GM19467 (cell line): ENCODE data around the gene HEPACAM2.

Experiments used
- ATAC-seq: cut with Tn5 transposase; IDR thresholded peaks from one replicate; pipeline ENCODE4 v1.9.1; 2021; ENCODE audit warnings: mild to moderate bottlenecking, moderate library complexity; ENCODE audit not compliant: unreplicated experiment

Gene HEPACAM2

DNA sequence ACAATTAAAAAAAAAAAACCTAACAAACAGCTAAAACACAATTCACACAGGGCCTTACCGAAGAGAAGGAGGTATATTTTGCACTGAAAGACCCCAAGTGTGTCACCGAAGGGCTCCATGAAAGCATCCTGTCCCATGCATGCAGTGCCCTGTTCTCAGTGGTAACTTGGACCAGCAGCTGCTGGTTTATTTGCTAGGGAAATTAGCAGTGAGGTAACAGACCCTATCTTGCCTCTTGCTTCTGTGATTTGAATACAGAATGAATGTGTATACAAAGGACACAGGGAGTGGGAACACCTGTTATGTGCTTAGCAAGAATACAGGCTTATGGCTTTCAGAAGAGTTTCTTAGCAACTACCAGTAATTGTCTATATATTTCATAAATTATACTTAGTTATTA lies at the start of gene HEPACAM2:
Gene HEPACAM2 (minus strand): TSS at position 160 of the 400 bp plus-strand sequence.
- ATAC-seq = no peak

DNA sequence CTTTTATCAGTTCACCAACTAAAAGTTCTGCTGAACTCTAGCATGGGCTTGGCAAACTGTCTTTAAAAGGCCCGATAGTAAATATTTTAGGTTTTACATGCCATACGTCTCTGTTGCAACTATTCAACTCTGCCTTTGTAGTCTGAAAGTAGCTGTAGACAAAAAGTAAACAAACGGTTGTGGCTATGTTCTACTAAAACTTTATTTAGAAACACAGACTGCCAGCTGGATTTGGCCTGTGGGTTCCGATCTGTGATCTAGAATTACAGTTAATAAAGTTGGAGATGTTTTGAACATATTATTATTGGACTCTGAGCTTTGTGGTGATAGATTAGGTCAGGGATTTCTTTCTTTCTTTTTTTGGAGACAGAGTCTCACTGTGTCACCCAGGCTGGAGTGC lies 39.0 kb upstream of the HEPACAM2 start:
- no peak for ATAC-seq

DNA sequence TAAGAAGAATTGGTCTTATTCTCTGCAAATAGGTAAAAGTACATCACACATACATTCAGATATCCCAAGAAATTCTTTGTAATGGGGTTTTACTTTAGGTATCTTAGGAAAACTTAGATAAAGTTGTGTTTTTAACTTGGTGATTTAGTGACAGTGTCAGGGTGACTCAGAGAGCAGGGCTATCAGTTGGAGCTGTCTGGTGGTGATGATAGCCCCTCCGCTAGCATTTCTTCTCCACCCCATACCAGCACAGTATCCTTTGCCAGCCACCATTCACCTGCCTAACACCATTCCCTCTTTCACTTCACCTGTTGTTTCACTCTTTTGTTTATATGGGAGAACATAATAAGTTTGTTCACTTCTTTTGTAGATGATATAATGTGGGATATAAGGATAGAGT lies 36.3 kb upstream of the HEPACAM2 start:
- no peak for ATAC-seq

DNA sequence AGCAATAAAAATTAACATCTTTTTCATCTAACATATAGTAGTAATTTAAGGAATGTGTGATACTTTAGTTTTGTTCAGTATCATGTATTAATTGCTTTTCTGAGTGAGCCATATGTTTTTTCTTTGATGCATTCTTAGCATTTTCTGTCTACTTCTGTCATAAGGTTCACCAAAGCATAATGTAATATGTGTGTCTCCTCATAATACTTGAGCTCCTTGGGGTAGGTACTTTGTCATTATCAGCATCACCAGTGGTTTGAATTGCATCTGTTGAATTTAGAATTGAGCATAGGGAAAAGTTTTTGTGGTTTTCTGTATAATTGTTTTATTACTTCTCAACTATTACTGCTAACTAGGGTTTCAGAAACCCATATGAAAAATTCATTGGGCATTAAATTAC lies 32.4 kb upstream of the HEPACAM2 start:
- no peak for ATAC-seq

DNA sequence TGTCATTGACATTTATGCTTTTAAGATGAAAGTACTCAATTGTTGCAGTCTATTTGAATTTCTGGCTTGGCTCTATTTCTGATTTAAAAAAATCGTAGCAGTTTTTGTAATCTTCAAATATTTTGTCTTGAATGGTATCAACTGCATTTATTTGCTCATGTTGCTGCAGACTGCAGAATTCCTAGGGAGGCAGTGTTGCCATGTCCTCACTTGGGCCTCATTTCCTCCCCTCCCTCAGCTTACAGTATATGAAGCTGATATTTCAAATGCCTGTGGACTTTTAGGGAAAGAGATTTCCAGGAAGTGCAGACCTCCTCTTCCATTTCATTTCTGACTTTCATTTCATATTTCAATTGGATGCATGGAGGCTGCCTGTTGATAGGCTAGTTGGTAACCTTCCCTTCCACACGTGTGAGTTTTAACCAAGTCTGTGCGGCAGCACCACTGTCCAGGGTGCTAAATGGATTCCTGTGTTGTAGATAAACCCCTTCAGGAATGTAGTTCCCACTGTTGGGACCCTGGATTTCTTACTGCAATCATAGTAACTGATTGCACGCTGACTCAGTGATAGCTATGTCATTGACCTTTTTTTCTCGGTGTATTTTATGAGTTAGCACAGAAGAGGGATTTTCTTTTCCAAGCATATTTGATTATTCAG lies 23.4 kb upstream of the HEPACAM2 start:
- no peak for ATAC-seq

DNA sequence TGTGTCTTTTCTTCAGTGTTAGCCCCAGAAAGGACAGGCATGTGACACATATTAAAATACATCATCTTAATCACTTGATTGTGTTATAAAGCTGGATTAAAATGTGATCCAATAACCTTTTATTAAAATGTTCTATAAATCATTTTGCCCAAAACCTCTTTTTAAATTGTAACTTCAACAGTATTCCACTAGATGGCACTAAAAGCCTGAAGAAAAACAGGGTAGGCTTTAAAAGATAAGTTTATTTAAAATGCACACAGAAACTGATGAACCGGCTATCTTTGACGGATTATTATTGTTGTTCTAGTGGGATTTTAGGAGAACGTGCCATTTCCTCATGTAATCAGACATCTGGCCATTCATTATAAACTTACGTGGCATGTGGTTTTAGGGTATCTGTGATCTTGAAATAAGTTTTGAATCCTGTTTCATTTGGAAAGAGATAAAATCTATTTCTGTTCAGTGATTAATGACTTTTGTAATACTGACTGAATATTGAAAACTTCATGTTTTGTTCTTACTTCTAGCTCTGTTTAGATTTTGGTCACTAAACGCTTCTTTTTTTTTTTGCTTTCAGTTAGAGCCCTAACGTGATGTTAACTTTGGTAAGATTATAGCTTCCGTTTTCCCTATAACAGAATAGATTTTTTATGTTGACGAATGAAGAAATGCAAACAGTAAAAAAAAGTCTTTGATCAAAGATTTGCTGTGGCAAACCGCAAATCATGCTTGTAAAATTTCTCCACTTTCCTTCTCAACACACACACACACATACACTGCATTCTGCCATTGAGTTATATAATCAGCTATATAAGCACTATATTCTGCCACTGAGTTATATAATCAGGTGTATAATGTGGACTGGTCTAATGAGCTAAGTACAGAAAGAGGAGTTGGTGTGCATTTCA lies 19.5 kb upstream of the HEPACAM2 start:
- ATAC-seq = no peak

DNA sequence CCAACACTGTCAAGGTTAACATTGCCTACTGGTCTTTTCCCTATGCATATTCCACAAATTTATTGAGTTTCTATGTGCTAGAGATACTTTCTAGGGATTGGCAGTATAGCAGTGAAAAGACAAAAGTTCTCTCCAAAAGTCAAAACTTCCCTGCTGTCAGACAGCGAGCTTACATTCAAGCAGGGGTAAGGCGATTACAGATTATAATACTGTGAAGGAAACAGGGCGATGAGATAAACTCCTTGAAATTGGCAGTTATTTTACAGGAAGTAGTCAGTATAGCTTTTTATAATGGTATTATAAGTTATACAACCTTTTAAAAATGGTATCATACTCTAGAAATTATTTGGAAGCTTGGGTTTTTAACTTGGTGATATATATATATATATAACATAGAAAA lies 15.8 kb upstream of the HEPACAM2 start:
- no peak for ATAC-seq

DNA sequence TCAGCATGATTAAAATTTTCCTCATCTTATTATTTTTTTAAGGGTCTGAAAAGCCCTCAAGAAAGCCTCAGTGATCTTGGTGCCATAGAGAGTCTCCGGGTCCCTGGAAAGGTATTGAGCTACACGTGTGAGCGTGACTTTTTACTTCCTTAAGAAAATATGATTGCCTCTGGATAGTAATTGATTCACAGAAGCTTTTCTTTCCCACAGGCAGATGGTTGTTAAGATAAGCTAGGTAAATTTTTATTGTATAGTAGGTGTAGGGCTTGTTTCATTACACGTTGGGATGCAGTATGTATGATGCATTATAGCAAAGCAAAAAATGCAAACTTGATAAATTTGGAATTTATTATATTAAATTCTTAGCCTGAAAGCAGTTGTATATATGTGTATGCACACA lies 13.6 kb upstream of the HEPACAM2 start:
- ATAC-seq = no peak

DNA sequence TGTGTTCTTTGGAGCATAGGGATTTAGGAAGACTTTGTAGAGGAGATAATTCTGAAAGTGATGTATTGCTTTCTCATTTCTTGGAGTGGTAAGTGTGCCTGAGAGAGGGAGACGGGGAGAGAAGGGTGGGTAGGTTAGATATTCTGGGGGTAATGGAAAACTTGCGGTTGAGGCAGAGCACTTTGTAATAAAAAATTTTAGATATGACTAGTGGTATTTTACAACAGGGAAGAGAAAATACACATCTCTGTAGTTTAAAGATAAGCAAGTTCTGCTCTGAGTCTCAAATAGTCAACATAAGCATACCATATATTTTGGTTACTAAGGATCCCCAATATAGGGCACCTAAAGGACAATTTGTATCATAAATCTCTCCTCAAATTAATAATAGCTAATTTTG lies 12.5 kb upstream of the HEPACAM2 start:
- no peak for ATAC-seq

DNA sequence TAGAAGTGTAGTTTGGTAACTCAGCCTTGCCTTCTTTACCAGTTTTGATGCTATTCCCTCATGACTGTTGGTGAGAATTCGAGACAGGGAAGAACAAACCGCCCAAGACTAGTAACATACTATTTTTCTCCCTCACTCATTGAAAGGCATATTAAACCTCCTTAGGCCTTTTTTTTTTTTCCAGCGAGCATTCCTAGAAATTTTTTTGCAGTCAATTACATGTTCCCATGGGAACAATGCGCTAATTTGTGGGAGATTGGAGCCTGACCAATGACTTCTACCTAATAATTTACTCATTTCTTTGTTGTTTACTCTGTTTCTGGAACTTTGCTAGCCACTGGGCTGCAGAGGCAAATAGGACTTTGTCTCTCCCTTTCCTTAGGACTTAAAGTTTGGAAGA lies 11.9 kb upstream of the HEPACAM2 start:
- ATAC-seq = no peak

DNA sequence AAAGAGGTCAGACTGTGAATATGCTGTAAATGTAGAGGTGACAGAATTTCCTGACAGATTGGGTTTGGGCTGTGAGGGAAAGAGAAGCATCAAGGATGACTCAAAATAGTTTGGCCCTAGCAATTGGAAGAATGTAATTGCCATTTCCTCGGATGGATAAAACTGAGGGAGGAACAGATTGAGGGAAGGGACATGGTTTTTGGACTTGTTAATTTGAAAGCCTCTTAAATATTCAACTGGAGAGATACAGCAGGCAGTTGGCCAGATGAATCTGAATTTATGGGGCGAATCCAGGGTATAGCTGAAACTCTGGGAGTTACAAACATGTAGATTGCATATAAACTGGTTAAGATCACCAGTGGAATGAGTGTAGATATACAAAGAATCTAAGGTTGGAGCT lies 9.3 kb upstream of the HEPACAM2 start:
- no peak for ATAC-seq

DNA sequence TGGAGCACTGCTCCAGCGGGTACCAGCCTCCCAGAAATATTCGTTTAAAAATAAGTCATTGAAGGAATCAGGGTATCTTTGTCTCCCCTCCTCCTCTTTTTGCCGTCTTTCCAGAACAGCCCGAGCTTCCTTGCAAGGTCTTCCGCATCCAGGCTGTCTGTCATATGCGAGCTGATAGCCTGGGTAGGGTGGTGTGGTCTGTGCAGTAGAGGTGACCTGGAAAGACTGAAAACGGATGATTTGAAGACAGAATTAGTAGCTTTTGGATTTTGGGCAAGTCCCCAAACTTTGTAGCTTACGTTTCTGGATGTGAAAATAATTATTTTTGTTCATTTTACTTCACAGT lies 6.4 kb upstream of the HEPACAM2 start:
- ATAC-seq = no peak

DNA sequence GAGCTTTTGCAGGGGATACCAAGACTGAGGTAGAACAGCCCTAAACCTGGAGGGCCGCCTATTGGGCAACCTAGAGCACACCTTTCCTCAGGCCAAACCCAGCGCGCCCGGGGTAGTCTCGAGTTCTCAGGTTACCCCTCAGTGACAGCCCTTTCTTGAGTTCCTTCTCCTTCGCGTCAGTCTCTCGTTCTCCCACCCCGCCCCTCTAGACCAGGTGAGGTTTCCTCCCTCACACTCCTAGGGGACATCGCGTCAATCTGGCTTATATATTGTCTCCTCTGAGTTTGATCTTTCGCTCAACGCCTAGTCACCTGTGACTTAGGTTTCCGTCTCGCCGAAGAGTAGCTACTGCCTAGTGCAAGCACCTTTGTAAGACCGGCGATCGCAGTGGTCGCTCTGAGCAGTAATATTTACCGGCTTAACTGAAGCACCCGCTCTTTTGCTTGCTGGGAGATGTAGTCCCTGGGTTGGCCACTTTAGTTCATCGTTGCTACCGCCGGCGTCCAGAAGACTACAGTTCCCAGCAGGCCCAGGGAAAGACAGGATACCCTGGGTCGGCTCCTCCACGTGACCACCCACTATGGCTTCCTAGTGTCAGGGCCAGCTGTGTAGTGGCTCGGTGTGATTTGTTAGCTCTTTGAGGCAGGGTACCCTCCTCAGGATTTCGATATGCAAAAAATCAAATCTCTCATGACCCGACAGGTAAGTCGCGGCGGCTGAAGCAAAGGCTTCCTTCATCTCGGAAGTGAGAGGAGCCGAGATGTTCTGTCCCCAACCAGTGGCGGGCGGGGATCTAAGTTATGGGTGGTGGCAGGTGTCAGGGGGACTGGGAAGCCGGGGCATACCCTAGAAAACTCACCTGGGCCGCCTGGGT lies 5.8 kb upstream of the HEPACAM2 start, which contains the start of gene VPS50:
Gene VPS50 (plus strand): TSS at position 568 of the 874 bp plus-strand sequence. CDS start 102 bp downstream, at position 670.
- peak; percentile 100 for ATAC-seq

DNA sequence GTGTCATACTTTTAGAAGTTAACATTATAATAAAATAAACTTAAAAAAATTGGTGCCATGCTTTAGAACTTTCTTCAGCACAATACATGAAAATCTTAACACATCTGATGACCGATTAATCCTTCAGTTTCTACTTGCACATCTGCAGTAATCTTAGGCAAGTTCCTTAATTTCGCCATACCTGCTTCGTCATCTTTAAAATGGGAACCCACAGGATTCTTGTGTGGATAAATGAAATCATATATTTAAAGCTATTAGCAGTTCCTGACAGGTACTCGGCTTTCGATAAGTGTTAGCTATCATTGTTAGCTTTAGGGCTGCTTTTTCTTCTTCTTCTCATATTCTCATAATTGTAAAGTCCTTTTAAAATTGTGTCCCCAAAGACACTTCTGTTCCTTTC lies 5.0 kb upstream of the HEPACAM2 start:
- no peak for ATAC-seq

DNA sequence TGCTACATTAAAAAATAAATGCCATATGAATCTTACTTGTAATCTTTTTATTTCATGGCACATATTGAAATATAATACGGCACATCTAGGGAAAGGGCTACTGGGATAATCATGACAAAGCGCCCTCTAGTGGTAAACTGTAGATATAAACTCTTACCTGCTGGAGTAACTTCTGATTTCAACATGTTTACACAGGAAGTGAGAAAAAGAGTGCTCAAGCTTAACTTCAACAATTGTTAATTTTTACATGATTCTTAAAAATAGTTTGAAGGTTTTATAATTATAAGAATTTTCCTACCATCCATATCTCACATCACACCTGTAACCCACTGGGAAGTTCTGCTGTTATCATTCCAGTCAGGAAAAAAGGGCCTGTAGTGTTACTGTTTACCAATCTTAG lies 2.0 kb upstream of the HEPACAM2 start:
- ATAC-seq = no peak

DNA sequence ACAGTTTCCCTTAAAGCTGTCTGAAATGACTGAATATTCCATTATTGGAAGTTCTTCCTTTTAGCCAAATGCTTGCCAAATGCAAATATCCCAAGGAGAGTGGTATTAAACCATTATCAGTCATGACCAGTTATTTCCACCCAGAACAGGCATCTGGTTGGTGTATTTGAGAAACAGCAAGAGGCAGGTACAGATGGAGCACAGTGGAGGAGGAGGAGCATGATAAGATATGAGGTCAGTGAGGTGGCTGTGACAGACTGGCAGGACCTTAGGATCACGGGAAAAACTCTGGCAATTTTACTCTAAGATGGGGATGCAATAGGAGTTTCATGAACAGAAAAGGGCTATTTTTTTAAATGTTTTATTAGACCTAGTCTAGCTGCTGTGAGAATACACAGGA lies 6.4 kb downstream of the HEPACAM2 start:
- no peak for ATAC-seq

DNA sequence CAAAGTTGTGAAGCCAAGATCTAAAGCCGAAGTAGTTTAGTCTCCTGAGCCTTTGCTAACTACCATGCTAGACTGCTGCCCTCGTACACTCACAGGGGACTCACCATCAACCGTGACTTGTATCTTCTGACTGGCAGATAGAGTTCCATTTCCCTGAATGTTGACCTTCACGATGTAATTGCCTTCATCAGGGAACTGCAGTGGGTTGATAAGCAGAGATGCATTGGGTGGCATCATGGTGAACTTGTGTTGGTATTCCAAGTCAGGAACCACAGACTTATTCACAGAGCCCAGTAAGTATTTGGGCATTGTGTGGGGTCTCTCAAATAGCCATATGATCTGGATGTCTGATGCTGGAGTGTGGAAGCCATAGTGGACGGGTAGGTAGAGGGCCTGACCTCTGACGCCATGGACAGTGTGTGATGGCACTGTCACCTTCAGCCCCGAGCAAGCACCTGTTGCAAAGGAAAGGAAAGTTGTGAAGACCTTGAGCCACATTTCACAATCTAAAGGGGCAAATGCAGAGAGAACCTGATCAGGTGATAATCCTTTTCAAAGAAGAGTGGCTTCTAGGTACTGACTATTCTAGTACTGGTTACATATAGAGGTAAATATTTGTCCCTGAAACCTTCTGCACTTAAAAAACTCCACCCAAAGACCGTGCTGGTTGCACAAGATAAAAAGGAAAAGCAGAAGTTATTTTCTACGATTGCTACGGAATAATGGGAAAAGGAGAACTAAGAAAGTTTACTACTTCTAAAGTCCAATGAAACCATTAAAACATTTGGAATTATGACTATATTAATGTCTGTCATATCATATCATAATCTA lies 7.1 kb downstream of the HEPACAM2 start:
- no peak for ATAC-seq

DNA sequence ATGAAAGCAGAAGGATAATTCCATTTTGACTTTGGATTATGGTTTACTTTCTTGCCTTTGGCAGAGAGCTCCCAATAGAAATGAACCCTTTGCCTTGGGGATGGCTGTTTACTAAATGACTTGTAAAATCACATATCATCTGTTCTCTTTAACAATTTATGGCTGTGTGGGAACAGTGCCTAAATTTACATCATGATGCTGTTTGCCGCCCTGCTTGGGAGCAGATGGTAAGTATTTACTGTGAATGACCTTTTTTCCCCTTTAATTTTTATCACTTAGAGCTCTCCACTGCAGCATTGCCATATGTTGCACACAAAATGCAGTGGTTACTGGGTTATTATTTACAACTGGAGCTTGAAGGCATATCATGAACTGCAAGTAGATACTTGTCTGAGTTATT lies 13.4 kb downstream of the HEPACAM2 start:
- no peak for ATAC-seq

DNA sequence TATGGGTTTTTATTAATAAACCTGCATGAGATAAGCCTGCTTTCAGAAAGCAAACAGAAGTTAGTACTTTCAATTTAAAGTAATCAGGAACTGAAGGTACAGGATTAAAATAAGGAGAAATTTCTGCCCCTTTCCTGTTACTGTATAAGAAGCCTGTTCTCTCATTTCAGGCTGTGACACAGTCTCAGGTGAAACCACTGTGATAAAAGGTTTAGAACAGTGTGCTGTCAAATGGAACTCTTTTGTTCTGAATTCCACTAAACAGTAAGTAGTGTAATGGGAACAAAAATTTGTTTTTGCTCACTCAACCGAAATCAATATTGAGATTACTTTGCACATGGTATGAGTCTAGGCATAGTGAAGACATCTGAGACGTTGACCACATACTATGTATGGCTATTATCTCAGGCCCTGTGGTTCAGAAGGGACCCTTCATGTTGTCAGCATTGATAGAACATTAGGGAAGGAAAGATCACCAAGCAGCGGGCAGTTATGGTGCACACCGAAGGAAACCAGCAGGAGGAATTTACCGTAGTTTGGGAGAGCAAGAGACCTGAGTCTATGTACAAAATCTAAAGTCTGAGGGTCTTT lies 14.9 kb downstream of the HEPACAM2 start:
- no peak for ATAC-seq

DNA sequence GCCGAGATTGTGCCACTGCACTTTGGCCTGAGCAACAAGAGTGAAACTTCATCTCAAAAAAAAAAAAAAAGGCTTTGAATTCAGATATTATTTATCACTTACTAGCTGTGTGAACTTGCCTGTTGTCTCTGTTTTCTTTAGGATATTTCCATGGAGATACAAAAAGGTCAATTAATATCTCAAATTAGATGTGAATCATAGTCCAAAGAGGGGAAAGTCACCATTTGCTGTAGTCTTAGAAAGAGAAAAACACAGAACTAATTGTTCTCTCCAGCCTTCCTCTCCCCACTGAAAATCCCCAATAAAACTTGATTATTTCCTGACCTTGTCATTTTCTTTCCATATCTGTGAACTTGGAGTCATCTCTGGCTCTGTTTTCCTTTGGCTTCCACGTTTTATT lies 21.2 kb downstream of the HEPACAM2 start:
- ATAC-seq = no peak
